Brain microvascular endothelial cell (primary cell): Measurements from ENCODE around the gene EEFSEC.

Experiments
- DNase-seq: peaks from one replicate; pipeline ENCODE4 v3.0.0-alpha.2; 2020
- H3K27ac ChIP-seq: fragments of 250-450 bp; sonication (Bioruptor Pico); 2 replicates; pipeline ENCODE4 v1.5.1; 2020; ENCODE audit warnings: mild to moderate bottlenecking, moderate library complexity
- H3K27me3 ChIP-seq: fragments of 250-450 bp; sonication (Bioruptor Pico); replicated peaks from 2 replicates; pipeline ENCODE4 v1.5.1; 2020; ENCODE audit warnings: mild to moderate bottlenecking
- H3K36me3 ChIP-seq: fragments of 250-450 bp; sonication (Bioruptor Pico); replicated peaks from 2 replicates; pipeline ENCODE4 v1.5.1; 2020; ENCODE audit warnings: mild to moderate bottlenecking
- H3K4me3 ChIP-seq: 2 replicates; pipeline ENCODE4 v1.5.1; 2011; ENCODE audit warnings: low read depth, mild to moderate bottlenecking, control low read depth, low read length, moderate library complexity
- CTCF ChIP-seq: IDR thresholded peaks from 2 replicates; pipeline ENCODE4 v1.5.1; 2011; ENCODE audit warnings: low read depth, mild to moderate bottlenecking, moderate library complexity, low read length, control low read depth, inconsistent platforms; ENCODE audit errors: missing control alignments
- in situ Hi-C: cut with HindIII; loops from 2 replicates; pipeline ENCODE4 v1.10.0; 2017; ENCODE audit warnings: low sequenced_read_pairs, low pct_ligation_motif_present

Gene EEFSEC

GRCh38 chr3:128457937-128458336, 304.7 kb downstream of the EEFSEC start:
- DNase-seq = no peak
- Histone ChIP-seq H3K36me3 (no peaks in the 10 kb centered on the region), H3K4me3 (no peak overlapping the region), H3K27ac (no peak overlapping the region), H3K27me3 (peaks cover 31% of the 10 kb centered on the region)
- in situ Hi-C loops = no loop called here
- no peak for TF ChIP-seq CTCF
